GM18526 (cell line): ENCODE results near the gene ASIC4.

Experiments used
- POLR2A ChIP-seq: IDR thresholded peaks from 3 replicates; pipeline ENCODE4 v1.6.1; 2011; ENCODE audit not compliant: insufficient read length; ENCODE audit errors: extremely low read depth

The ASIC4 gene

GRCh38 chr2:219489315-219489714, 25.0 kb upstream of the ASIC4 start:
- no peak for TF ChIP-seq POLR2A

- no peak for TF ChIP-seq POLR2A
Observed at GRCh38 chr2:219490186-219490585, 24.1 kb upstream of the ASIC4 start.

- TF ChIP-seq POLR2A = no peak
Observed at GRCh38 chr2:219490600-219491130, 23.6 kb upstream of the ASIC4 start.

- TF ChIP-seq POLR2A = no peak
Observed at GRCh38 chr2:219491278-219491963, 22.9 kb upstream of the ASIC4 start.

GRCh38 chr2:219492575-219492974, 21.7 kb upstream of the ASIC4 start:
- no peak for TF ChIP-seq POLR2A

- TF ChIP-seq POLR2A = no peak
Observed at GRCh38 chr2:219493086-219493485, 21.2 kb upstream of the ASIC4 start.

- no peak for TF ChIP-seq POLR2A
Observed at GRCh38 chr2:219494952-219495530, 19.2 kb upstream of the ASIC4 start.

- no peak for TF ChIP-seq POLR2A
Observed at GRCh38 chr2:219495531-219496122, 18.7 kb upstream of the ASIC4 start.

GRCh38 chr2:219496247-219496824, 17.9 kb upstream of the ASIC4 start:
- no peak for TF ChIP-seq POLR2A

- no peak for TF ChIP-seq POLR2A
Observed at GRCh38 chr2:219496825-219497494, 17.3 kb upstream of the ASIC4 start.

- TF ChIP-seq POLR2A = no peak
Observed at GRCh38 chr2:219497495-219498279, 16.6 kb upstream of the ASIC4 start.

- TF ChIP-seq POLR2A = peak; percentile 90
Observed at GRCh38 chr2:219498280-219499057, 15.8 kb upstream of the ASIC4 start, which contains the start of gene GMPPA. Gene GMPPA (plus strand): TSS chr2:219498891. CDS start chr2:219499976, 1,085 bp downstream.

GRCh38 chr2:219499058-219499307, 15.3 kb upstream of the ASIC4 start:
- TF ChIP-seq POLR2A = no peak

GRCh38 chr2:219499555-219499954, 14.7 kb upstream of the ASIC4 start:
- no peak for TF ChIP-seq POLR2A
